Measurements from ENCODE around the gene DGCR2. TPM values are rescaled to one million over a fixed set of nuclear protein-coding genes. Genes with fewer than 3 reads are reported as not detected.

Gene DGCR2
- total and polyA plus RNA-seq, 2 of the 8 experiments (the other 6 are each of a cell fraction or from before 2014, with no cell fraction given), result 42.3 to 62.2 TPM

DNA sequence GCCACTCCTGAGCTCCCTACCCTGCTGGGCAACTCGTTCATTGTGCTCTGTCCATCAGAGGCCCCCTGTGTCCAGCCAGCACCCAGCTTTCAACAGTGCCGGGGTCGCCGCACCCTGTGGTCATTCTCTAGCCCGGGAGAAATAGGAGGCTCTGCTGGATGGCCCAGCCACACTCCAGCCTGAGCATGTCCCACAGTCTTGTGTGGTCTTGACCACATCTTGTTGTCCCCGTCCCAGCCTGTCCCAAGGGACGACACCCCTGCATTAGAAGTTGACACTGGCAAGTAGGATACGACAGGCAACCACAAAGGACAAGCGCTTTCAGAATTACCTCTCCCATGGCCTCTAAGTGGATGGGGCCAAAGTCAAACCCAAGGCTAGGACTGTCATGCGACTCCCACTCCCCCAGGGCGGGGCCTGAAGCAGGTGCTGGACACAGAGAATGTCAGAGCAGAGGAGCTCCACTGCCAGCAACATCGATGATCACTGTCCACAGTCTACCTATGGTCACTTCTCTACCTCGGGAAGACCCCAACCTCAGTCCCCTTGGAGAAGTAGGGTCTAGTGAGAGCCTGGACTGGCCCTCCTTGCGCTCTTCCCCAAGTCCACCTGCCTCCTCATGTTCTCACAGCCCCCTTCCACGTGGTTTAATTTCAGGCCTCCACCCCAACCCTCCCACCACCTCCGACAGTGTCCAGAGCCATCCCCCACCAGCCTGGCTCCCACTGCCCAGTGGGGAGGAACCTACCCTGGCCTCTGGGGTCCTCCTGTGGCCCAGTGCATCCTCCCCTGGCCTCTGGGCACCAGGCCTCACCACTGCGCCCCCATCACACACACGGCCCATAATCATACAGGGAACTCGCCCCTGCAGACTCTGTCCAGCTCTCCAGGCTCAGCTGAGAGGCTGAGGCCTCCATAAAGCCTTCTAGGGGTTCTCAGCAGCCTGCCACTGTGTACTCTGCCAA is 4.4 kb upstream of the DGCR2 start:
- CTCF ChIA-PET (ENCODE audit: partially characterized antibody), result interaction anchor here (1.1 to 1.9 kb wide), 5 partner anchors 11 to 348 kb away, joined by 3 to 6 read pairs (median 3); partner anchors contain the start of gene ESS2
- no peaks in the 10 kb centered on the region for H3K36me3 ChIP-seq (ENCODE audit: control insufficient read depth in 2 of 4, insufficient read depth in 4 of 4, low read length in 3 of 4)
- POLR2A ChIA-PET (ENCODE audit: partially characterized antibody), result interaction anchor here (1.2 kb wide), 1 partner anchor 17 kb away, joined by 3 read pairs; no protein-coding TSS in a partner anchor
- no peak overlapping the region for H3K18ac ChIP-seq (ENCODE audit: extremely low read depth, low read length)
- no peaks in the 10 kb centered on the region for H3K79me1 ChIP-seq (ENCODE audit: low read depth, low read length)
- no peak overlapping the region for H4K91ac ChIP-seq (replicated peaks; ENCODE audit: insufficient read length, low read length)
- H2BK12ac ChIP-seq (ENCODE audit: low read depth, low read length), result no peak overlapping the region
- H2BK5ac ChIP-seq (ENCODE audit: low read depth, low read length), result no peak overlapping the region
- no peak overlapping the region for H2BK120ac ChIP-seq (replicated peaks; ENCODE audit: low read depth, low read length)
- H2AFZ ChIP-seq (ENCODE audit: low read length), result no peak overlapping the region
- H3K27me3 ChIP-seq (replicated peaks in 1 of 4; ENCODE audit: control insufficient read depth in 3 of 4, extremely low read depth in 1 of 4, insufficient read depth in 3 of 4, low read length in 3 of 4), result 0 out of 7 replicates have a peak, but pooled peaks cover 0 to 2% (median under 1%) of the 10 kb centered on the region in 4 experiments
- DNase-seq (ENCODE audit: low read depth in 1 of 2, low spot score in 2 of 2) (no peak), FAIRE-seq (no peak)
- H4K20me1 ChIP-seq (replicated peaks in 1 of 2; ENCODE audit: control insufficient read depth in 1 of 2, insufficient read depth in 2 of 2, low read length in 2 of 2), result peaks cover 1 to 4% of the 10 kb centered on the region in 2 experiments
- H3K9me3 ChIP-seq (ENCODE audit: insufficient read depth in 2 of 2, low read depth in 1 of 2, low read length in 1 of 2), result no peaks in the 10 kb centered on the region
- H3K23ac ChIP-seq (ENCODE audit: insufficient read length), result no peak overlapping the region
- no peak overlapping the region for H3K4ac ChIP-seq (replicated peaks; ENCODE audit: insufficient read length, low read depth, low read length)
- no peak overlapping the region for H2BK20ac ChIP-seq (ENCODE audit: low read length)
- H4K5ac ChIP-seq (ENCODE audit: insufficient read length, low read depth, low read length), result no peak overlapping the region
- H3K14ac ChIP-seq (ENCODE audit: insufficient read length), result no peak overlapping the region
- peaks cover 5% of the 10 kb centered on the region; the same call in 1 of the 2 replicates for H3K23me2 ChIP-seq (ENCODE audit: low read depth, low read length)
- H2AK5ac ChIP-seq (ENCODE audit: low read depth, low read length), result no peak overlapping the region
- H3K4me2 ChIP-seq (ENCODE audit: insufficient read depth in 1 of 2, low read depth in 2 of 2, low read length in 2 of 2), result no peak overlapping the region
- H3K27ac ChIP-seq (ENCODE audit: low read depth, low read length), result no peak overlapping the region
- H3K79me2 ChIP-seq (ENCODE audit: control insufficient read depth in 1 of 2, insufficient read depth in 2 of 2, low read length in 2 of 2), result peaks cover 0 to 1% of the 10 kb centered on the region in 2 experiments; a peak in 2 of 4 replicates
- no peak overlapping the region for H3K4me3 ChIP-seq (ENCODE audit: extremely low read depth in 1 of 4, insufficient read depth in 2 of 4, low read depth in 3 of 4, low read length in 4 of 4)
- no peak overlapping the region for H2BK15ac ChIP-seq (ENCODE audit: low read length)
- H4K8ac ChIP-seq (ENCODE audit: extremely low read depth, insufficient read depth, low read length), result no peak overlapping the region; the same call in 1 of the 2 replicates
- H3K9ac ChIP-seq (replicated peaks in 1 of 4; ENCODE audit: extremely low read depth in 1 of 4, low read depth in 3 of 4, low read length in 3 of 4), result no peak overlapping the region
- WGBS, 2 experiments (ENCODE audit: extremely low coverage in 1 of 2, insufficient coverage in 1 of 2, insufficient read length in 1 of 2, insufficient replicate concordance in 2 of 2, low coverage in 1 of 2, low lambda C conversion rate in 2 of 2, missing lambda C conversion rate in 1 of 2), result 94% methylated on average over 18 of the region's 19 CpGs; no CpG with 5 or more reads in 1 of the 2 experiments
- no peak overlapping the region for H3K56ac ChIP-seq (replicated peaks; ENCODE audit: insufficient read length, low read depth, low read length)
- peaks cover 0 to 6% (median 2%) of the 10 kb centered on the region in 4 experiments; a peak in 3 of 7 replicates for H3K4me1 ChIP-seq (replicated peaks in 1 of 4; ENCODE audit: control insufficient read depth in 3 of 4, insufficient read depth in 4 of 4, low read length in 3 of 4)
- TF ChIP-seq CREB1 (IDR thresholded peaks at IDR 0.05) (no peak), ATF3 (IDR thresholded peaks at IDR 0.05; ENCODE audit: insufficient read depth, low read depth, low read length) (no peak), BRCA1 (IDR thresholded peaks at IDR 0.05; ENCODE audit: low read depth, low read length) (no peak), RAD21 (IDR thresholded peaks at IDR 0.05 in 1 of 2, conservative IDR thresholded peaks at IDR 0.05 in 1 of 2; ENCODE audit: low read depth in 2 of 2, low read length in 2 of 2) (no peak), SP1 (IDR thresholded peaks at IDR 0.05; ENCODE audit: low read depth, low read length) (no peak), MAX (IDR thresholded peaks at IDR 0.05) (no peak), SIX5 (IDR thresholded peaks at IDR 0.05; ENCODE audit: low read depth, low read length) (no peak), E2F6 (IDR thresholded peaks at IDR 0.05) (no peak), SIN3A (conservative IDR thresholded peaks at IDR 0.05 in 1 of 2, IDR thresholded peaks at IDR 0.05 in 1 of 2; ENCODE audit: low read depth in 1 of 2, low read length in 2 of 2) (no peak)

All from H1 (cell line).